Measurements from ENCODE around the gene SERF2.

DNA sequence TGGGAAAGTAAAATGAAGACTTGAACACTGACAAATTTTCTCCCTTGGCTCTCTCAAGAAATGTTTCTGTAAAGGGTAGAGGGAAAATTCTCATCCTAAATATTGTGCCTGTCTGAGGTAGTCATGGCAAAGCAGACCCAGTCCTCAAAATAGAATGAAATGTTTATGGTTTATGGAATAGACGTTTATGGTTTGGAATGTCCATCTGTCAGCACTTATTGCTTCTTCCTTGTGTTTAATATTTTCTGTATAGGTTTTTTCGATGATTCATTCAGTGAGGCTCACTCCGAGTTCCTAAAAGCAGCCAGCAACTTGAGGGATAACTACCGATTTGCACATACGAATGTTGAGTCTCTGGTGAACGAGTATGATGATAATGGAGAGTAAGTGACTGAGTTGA lies 29.3 kb upstream of the SERF2 start:
- no peak for TF ChIP-seq CTCF (conservative IDR thresholded peaks at IDR 0.05)
- no peak for TF ChIP-seq EZH2 (IDR thresholded peaks at IDR 0.05; ENCODE audit: low read depth)

All from PC-9 (cell line).